PC-9 (cell line): ENCODE measurements around the gene KRT1. TPM values are rescaled to one million over a fixed set of nuclear protein-coding genes. Genes with fewer than 3 reads are reported as not detected.

Source experiments
- BruUV-seq: library from RNA; stranded (reverse); fragments of 400-500 nt; replicated peaks from 2 replicates; lab custom pipeline; 2021; lab: Mats Ljungman, UMichigan
- CTCF ChIA-PET: fragments of 300-600 bp; sonication (Branson Sonifier 250); formaldehyde crosslinking; loops from one replicate; lab custom pipeline; 2022; ENCODE audit warnings: antibody characterized with exemption; lab: Charles Lee
- POLR2A ChIA-PET: fragments of 300-600 bp; sonication (Branson Sonifier 250); formaldehyde crosslinking; loops from one replicate; lab custom pipeline; 2022; ENCODE audit warnings: antibody characterized with exemption; ENCODE audit not compliant: unreplicated experiment; lab: Charles Lee
- DNase-seq, 2 experiments: peaks; one replicate each; pipeline versions ENCODE4 v3.0.0 to v3.0.0-alpha.2; 2015 to 2022; ENCODE audit warnings: mixed read lengths in 1 of 2
- H2AFZ ChIP-seq: fragments of 200-600 bp; sonication (generic); 2 replicates; pipeline ENCODE4 v1.8.1; 2017; ENCODE audit warnings: antibody characterized with exemption
- H3F3A ChIP-seq: fragments of 200-600 bp; sonication (generic); 2 replicates; pipeline ENCODE4 v1.8.1; 2017; ENCODE audit warnings: antibody characterized with exemption, mild to moderate bottlenecking, low read depth; ENCODE audit not compliant: insufficient read depth
- H3K27ac ChIP-seq: fragments of 200-600 bp; sonication (generic); 2 replicates; pipeline ENCODE4 v1.6.1; 2016; ENCODE audit warnings: mixed run types
- H3K27me3 ChIP-seq: fragments of 200-600 bp; sonication (generic); 2 replicates; pipeline ENCODE4 v1.6.1; 2016; ENCODE audit warnings: low read depth, mixed run types; ENCODE audit not compliant: insufficient read depth
- H3K36me3 ChIP-seq: fragments of 200-600 bp; sonication (generic); 2 replicates; pipeline ENCODE4 v1.6.1; 2016; ENCODE audit warnings: low read depth, mixed run types
- H3K4me1 ChIP-seq: fragments of 200-600 bp; sonication (generic); replicated peaks from 2 replicates; pipeline ENCODE4 v1.6.1; 2016; ENCODE audit warnings: mixed run types; ENCODE audit not compliant: insufficient read depth
- H3K4me2 ChIP-seq: fragments of 200-600 bp; sonication (generic); 2 replicates; pipeline ENCODE4 v1.6.1; 2017; ENCODE audit warnings: mixed run types
- H3K4me3 ChIP-seq: fragments of 200-600 bp; sonication (generic); 2 replicates; pipeline ENCODE4 v1.6.1; 2016; ENCODE audit warnings: mixed run types
- H3K79me2 ChIP-seq: fragments of 200-600 bp; sonication (generic); 2 replicates; pipeline ENCODE4 v1.6.1; 2017; ENCODE audit warnings: low read depth, mixed run types
- H3K9me2 ChIP-seq: fragments of 200-600 bp; sonication (generic); 2 replicates; pipeline ENCODE4 v1.8.1; 2017; ENCODE audit warnings: mild to moderate bottlenecking; ENCODE audit not compliant: insufficient read depth
- H3K9me3 ChIP-seq: fragments of 200-600 bp; sonication (generic); 2 replicates; pipeline ENCODE4 v1.8.1; 2016; ENCODE audit warnings: low read depth; ENCODE audit not compliant: insufficient read depth
- H4K20me1 ChIP-seq: fragments of 200-600 bp; sonication (generic); 2 replicates; pipeline ENCODE4 v1.8.1; 2017; ENCODE audit not compliant: insufficient read depth
- CTCF ChIP-seq: fragments of 200-600 bp; sonication (generic); conservative IDR thresholded peaks from 2 replicates; pipeline ENCODE4 v1.6.1; 2017; ENCODE audit warnings: mixed run types, antibody characterized with exemption, mild to moderate bottlenecking, moderate library complexity
- EZH2 ChIP-seq: fragments of 200-600 bp; sonication (generic); IDR thresholded peaks from 2 replicates; pipeline ENCODE4 v1.8.0; 2017; ENCODE audit warnings: antibody characterized with exemption, low read depth
- intact Hi-C: fragments of 100-400 bp; cut with micrococcal nuclease; formaldehyde crosslinking; loops from one replicate; pipeline ENCODE4 v1.10.0; 2022; ENCODE audit not compliant: unreplicated experiment
- total RNA-seq: library from RNA; stranded (reverse); gene quantifications from 2 replicates; pipeline ENCODE4 v1.2.3, GENCODE V29; 2021

Gene KRT1
- total RNA-seq, 1 experiment from 2014 or later = not detected

DNA sequence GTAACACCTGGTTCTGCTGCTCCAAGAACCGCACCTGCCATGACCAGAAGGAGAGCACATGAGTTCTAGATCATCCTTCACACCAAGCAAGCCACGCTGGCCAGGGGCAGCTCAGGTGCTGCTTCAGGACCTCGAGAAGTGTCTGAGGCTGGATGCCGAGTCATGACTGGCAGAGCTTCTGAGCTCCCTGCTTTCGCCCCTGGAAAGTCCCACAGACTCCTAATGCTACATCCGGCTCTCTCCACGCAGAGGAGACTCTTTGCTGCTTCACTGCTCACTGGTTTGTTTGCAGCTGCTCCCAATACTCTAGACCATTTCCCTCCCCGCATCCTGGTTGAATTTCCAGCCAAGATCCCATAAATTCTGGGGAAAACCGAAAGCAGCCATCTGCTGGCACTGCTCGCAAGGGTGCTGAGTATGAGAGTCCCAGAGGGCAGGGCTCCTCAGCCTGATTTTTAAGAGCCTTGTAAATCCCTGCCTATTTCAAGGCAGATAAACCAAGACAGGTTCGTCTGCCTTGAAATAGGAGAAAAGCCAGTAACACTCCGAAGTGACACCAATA is 29.6 kb downstream of the KRT1 start:
- peaks cover 12% of the 10 kb centered on the region; the same call in 1 of the 2 replicates for H3F3A ChIP-seq
- no peak overlapping the region for H2AFZ ChIP-seq
- H3K79me2 ChIP-seq = no peaks in the 10 kb centered on the region
- no peak for DNase-seq
- H3K27me3 ChIP-seq = no peaks in the 10 kb centered on the region
- intact Hi-C loops = no loop called here
- peaks cover 20% of the 10 kb centered on the region for H3K4me1 ChIP-seq
- no peaks in the 10 kb centered on the region for H3K36me3 ChIP-seq
- BruUV-seq = no TSS peak
- H3K9me3 ChIP-seq = no peaks in the 10 kb centered on the region
- H3K9me2 ChIP-seq = no peaks in the 10 kb centered on the region
- TF ChIP-seq CTCF = no peak
- no peak for TF ChIP-seq EZH2
- POLR2A ChIA-PET = no interaction called here
- no peak overlapping the region for H3K4me2 ChIP-seq
- CTCF ChIA-PET = no interaction called here
- H3K4me3 ChIP-seq = no peak overlapping the region
- H4K20me1 ChIP-seq = no peaks in the 10 kb centered on the region
- H3K27ac ChIP-seq = no peak overlapping the region

DNA sequence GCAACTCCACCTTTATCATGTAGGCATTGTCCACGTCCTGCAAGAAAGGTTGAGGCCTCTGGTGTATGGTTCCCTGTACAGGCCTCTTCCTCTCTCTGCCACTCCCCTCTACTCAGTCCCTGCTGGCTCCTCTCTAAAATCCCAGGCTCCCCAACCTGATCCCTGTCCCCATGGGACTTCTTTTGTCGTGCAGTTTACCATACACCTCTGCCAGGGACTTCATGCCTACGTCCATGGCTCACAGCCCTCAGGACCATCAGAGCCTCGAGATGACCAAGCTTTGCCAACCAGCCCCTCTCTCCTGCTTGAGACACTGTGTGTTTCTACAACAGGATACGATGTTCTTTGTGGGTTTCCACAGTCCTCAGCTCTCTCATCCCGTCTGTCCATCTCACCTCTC is 31.1 kb downstream of the KRT1 start:
- TF ChIP-seq EZH2 = no peak
- no TSS peak for BruUV-seq
- no peak overlapping the region for H3K4me2 ChIP-seq
- H3K9me3 ChIP-seq = no peaks in the 10 kb centered on the region
- no peaks in the 10 kb centered on the region for H3F3A ChIP-seq
- no peaks in the 10 kb centered on the region for H3K9me2 ChIP-seq
- H3K4me3 ChIP-seq = no peak overlapping the region
- POLR2A ChIA-PET = no interaction called here
- no peak overlapping the region for H3K27ac ChIP-seq
- no peaks in the 10 kb centered on the region for H4K20me1 ChIP-seq
- H3K4me1 ChIP-seq = peaks cover 11% of the 10 kb centered on the region; the same call in 1 of the 2 replicates
- CTCF ChIA-PET = no interaction called here
- DNase-seq = no peak
- H2AFZ ChIP-seq = no peak overlapping the region
- no peaks in the 10 kb centered on the region for H3K36me3 ChIP-seq
- H3K27me3 ChIP-seq = no peaks in the 10 kb centered on the region
- no peaks in the 10 kb centered on the region for H3K79me2 ChIP-seq
- intact Hi-C loops = no loop called here

- DNase-seq = no peak
- no TSS peak for BruUV-seq
- CTCF ChIA-PET = no interaction called here
These were observed 32.1 kb downstream of the KRT1 start for GRCh38 chr12:52648012-52648550.

More at GRCh38 chr12:52648012-52648550, 32.1 kb downstream of the KRT1 start:
- Histone ChIP-seq H3F3A (no peaks in the 10 kb centered on the region), H3K9me2 (no peaks in the 10 kb centered on the region), H2AFZ (no peak overlapping the region), H4K20me1 (no peaks in the 10 kb centered on the region), H3K4me3 (no peak overlapping the region), H3K4me2 (no peak overlapping the region), H3K27ac (no peak overlapping the region), H3K4me1 (peaks cover 11% of the 10 kb centered on the region; the same call in 1 of the 2 replicates), H3K9me3 (no peaks in the 10 kb centered on the region), H3K27me3 (no peaks in the 10 kb centered on the region), H3K79me2 (no peaks in the 10 kb centered on the region), H3K36me3 (no peaks in the 10 kb centered on the region)
- TF ChIP-seq EZH2 (no peak), CTCF (no peak)
- POLR2A ChIA-PET = no interaction called here
- intact Hi-C loops = no loop called here
